AG09309 (cell line): Measurements from ENCODE around the gene P3H2.
"Not testable (repeated sequence)": the region's sequence is repeated elsewhere in the genome, so short reads cannot be mapped to it uniquely, and the experiment has no call there.

Experiments
- DNase-seq: peaks from one replicate; pipeline ENCODE4 v3.0.0-alpha.2; 2010; ENCODE audit warnings: low read depth
- H3K4me3 ChIP-seq: 2 replicates; pipeline ENCODE4 v1.5.1; 2011; ENCODE audit warnings: mild to moderate bottlenecking, low read depth, low read length, moderate library complexity; ENCODE audit not compliant: control insufficient read depth
- TF ChIP-seq, protein P1 (sequence below): IDR thresholded peaks from 2 replicates; pipeline ENCODE4 v1.5.1; 2011; ENCODE audit warnings: mild to moderate bottlenecking, low read depth, low read length, inconsistent platforms; ENCODE audit not compliant: insufficient read depth, control insufficient read depth; ENCODE audit errors: missing control alignments

Gene P3H2

DNA sequence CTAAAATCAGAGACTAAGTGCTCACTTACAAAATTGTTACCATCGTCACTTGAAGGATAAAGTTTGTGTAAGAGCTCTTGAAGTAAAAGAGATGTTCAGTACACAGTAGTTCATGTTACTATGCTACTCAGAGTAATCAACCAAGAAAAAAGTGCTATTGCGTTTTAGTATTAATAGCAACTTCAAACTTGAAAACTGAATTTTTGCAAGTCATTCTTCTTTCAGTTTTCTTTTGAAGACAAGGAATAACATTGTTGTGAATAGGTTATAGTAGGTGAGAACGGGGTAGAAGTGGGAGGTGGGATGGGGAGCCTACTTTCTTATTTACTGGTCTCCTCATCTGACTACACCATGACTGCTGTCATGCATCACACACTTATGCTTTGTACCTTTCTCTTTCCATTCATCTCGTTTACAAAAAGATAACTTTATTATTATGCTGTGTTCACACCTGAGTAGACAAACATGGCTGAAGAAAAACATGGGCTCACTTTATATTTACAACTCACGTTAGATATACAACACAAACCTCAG, 39.3 kb upstream of the P3H2 start:
- no peak overlapping the region for H3K4me3 ChIP-seq
- no peak for DNase-seq
- TF ChIP-seq, protein P1, sequence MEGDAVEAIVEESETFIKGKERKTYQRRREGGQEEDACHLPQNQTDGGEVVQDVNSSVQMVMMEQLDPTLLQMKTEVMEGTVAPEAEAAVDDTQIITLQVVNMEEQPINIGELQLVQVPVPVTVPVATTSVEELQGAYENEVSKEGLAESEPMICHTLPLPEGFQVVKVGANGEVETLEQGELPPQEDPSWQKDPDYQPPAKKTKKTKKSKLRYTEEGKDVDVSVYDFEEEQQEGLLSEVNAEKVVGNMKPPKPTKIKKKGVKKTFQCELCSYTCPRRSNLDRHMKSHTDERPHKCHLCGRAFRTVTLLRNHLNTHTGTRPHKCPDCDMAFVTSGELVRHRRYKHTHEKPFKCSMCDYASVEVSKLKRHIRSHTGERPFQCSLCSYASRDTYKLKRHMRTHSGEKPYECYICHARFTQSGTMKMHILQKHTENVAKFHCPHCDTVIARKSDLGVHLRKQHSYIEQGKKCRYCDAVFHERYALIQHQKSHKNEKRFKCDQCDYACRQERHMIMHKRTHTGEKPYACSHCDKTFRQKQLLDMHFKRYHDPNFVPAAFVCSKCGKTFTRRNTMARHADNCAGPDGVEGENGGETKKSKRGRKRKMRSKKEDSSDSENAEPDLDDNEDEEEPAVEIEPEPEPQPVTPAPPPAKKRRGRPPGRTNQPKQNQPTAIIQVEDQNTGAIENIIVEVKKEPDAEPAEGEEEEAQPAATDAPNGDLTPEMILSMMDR = no peak

DNA sequence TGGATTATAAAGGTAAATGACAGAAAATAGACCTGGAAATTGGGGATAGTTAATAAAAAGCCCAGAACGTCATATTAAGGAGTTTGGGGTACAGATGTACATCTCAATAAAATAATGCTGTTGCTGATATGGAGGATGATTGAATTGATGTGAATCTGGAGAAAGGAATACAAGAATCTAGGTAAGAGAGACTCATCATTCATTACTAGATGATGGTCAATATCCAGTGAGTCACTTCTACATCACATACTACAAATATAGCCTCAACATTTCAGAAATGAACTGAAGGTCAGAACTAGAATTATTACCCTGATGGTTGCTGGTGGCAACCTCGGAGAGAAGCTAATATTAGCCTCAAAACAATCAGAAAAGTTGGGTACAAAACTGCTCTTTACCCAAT, 37.6 kb upstream of the P3H2 start:
- no peak for DNase-seq
- TF ChIP-seq, protein P1 = no peak
- H3K4me3 ChIP-seq = no peak overlapping the region

DNA sequence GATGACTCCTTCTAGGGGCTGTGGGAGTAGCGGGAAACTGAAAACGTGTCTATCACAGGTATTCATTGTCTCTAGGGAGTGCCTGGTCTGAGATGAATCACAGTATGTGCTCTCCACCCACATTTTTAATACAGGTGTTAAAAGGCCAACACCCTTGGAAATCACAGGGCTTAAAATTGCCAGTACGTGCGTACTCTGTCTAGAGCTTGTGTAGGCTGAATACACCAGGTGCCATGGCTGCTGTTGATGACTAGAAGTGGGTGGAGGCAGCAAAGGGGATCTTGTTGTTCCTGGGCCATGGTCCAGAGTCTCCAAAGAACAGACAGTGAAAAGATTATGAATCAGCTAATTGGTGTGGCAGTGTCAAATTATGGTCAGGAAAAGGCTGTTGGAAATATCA, 35.1 kb upstream of the P3H2 start:
- TF ChIP-seq, protein P1 = no peak
- no peak for DNase-seq
- no peak overlapping the region for H3K4me3 ChIP-seq

DNA sequence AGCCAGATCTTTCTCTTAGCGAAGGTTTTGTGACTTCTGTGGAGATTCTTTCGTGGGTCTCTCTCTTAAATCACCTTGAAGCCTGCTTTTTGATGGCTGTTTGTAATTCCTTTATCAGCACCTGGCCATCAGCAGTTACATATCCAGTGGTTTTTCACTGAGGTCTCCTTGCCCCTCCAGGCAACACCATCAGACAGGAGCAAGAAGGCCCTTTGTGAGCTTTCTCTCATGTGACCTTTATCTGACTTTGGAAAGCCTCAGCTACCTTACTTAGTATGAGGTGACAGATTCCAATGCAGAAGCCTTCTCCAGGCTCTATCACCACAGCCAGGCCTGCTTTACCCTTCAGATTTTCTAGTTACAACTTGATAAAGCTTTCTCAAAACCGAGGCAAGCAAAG, 30.0 kb upstream of the P3H2 start:
- H3K4me3 ChIP-seq = no peak overlapping the region
- no peak for DNase-seq
- TF ChIP-seq, protein P1 = no peak

DNA sequence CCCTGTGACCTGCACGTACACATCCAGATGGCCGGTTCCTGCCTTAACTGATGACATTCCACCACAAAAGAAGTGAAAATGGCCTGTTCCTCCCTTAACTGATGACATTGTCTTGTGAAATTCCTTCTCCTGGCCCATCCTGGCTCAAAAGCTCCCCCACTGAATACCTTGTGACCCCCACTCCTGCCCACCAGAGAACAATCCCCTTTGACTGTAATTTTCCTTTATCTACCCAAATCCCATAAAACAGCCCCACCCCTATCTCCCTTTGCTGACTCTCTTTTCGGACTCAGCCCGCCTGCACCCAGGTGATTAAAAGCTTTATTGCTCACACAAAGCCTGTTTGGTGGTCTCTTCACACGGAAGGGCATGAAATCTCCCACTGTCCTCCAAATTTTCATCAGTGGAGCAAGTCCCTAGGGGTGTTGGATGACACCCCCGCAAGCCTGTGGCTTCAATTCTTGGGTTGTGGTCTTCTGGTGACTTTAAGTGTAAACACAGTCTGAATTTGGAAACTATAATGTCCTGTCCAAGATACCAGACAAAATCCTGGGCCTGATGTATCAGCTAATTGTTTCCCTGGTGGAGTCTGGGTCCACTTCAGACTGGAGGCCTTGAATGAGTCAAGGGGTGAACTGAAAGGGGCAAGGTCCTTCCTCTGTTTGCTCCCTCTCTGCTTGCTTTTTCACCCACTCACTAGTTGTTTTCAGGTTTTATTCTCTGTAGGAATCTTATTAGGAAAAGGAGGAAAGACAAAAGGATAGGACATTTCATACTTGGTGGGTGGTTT, 29.3 kb upstream of the P3H2 start:
- not testable (repeated sequence) for H3K4me3 ChIP-seq, DNase-seq

DNA sequence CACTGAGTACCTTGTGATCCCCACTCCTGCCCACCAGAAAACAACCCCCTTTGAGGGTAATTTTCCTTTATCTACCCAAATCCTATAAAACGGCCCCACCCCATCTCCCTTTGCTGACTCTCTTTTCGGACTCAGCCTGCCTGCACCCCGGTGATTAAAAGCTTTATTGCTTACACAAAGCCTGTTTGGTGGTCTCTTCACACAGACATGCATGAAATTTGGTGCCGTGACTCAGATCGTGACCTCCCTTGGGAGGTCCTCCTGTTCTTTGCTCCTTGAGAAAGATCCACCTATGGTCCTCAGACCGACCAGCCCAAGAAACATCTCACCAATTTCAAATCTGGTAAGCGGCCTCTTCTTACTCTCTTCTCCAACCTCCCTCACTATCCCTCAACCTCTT, 24.1 kb upstream of the P3H2 start:
- not testable (repeated sequence) for H3K4me3 ChIP-seq, DNase-seq

DNA sequence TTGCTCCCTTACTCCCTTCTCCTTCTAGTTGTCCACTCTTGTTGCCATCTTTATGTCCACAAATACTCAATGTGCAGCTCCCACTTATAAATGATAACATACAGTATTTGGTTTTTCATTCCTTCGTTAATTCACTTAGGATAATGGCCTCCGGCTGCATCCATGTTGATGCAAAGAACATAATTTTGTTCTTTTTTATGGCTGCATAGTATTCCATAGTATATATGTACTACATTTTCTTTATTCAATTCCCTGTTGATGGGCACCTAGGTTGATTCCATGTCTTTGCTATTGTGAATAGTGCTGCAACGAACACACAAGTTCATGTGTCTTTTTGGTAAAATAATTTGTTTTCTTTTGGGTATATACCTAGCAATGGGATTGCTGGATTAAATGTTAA, 21.3 kb upstream of the P3H2 start:
- TF ChIP-seq, protein P1 = no peak
- H3K4me3 ChIP-seq = no peak overlapping the region
- DNase-seq = no peak

DNA sequence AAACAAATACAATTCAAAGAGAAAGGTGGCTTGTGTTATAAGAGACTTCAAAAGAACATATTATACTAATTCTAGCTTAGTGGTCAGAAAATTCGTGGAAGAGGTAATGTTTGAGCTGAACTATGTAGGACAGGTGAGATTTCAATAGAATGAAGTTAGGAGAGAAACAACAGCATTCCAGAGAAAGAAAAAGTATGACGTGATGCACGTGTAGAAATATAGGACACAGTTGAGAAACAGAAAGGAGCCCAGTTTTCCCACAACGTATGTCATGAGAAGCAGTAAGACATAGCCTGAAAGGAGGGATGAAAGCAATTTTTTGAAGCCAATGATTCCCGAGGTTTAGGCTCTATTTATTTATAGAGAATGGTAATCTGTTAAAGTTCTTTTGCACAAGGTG, 18.7 kb upstream of the P3H2 start:
- DNase-seq = no peak
- TF ChIP-seq, protein P1 = no peak
- H3K4me3 ChIP-seq = no peak overlapping the region
